Measurements from ENCODE around the gene FOXP1. TPM values are rescaled to one million over a fixed set of nuclear protein-coding genes. Genes with fewer than 3 reads are reported as not detected.

FOXP1 gene
- polyA plus RNA-seq, 1 experiment: 56.6 TPM

- no peak overlapping the region for H3K4me3 ChIP-seq (ENCODE audit: low read depth, low read length)
- CTCF ChIA-PET: interaction anchor here (0.8 kb wide), 1 partner anchor 9 kb away, joined by 3 read pairs; no protein-coding TSS in a partner anchor
- no peaks in the 10 kb centered on the region for H3K9me3 ChIP-seq (ENCODE audit: control insufficient read depth, insufficient read depth, low read length)
- H3K27ac ChIP-seq (ENCODE audit: low read depth, low read length): no peak overlapping the region
- DNase-seq (ENCODE audit: low read depth, low spot score): no peak
- TF ChIP-seq, protein P1, sequence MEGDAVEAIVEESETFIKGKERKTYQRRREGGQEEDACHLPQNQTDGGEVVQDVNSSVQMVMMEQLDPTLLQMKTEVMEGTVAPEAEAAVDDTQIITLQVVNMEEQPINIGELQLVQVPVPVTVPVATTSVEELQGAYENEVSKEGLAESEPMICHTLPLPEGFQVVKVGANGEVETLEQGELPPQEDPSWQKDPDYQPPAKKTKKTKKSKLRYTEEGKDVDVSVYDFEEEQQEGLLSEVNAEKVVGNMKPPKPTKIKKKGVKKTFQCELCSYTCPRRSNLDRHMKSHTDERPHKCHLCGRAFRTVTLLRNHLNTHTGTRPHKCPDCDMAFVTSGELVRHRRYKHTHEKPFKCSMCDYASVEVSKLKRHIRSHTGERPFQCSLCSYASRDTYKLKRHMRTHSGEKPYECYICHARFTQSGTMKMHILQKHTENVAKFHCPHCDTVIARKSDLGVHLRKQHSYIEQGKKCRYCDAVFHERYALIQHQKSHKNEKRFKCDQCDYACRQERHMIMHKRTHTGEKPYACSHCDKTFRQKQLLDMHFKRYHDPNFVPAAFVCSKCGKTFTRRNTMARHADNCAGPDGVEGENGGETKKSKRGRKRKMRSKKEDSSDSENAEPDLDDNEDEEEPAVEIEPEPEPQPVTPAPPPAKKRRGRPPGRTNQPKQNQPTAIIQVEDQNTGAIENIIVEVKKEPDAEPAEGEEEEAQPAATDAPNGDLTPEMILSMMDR (IDR thresholded peaks at IDR 0.05; ENCODE audit: low read depth, low read length): no peak
- H3K27me3 ChIP-seq (ENCODE audit: control insufficient read depth, insufficient read depth, low read length): no peaks in the 10 kb centered on the region
- POLR2A ChIA-PET: no interaction called here
These were observed 313.6 kb downstream of the FOXP1 start for GRCh38 chr3:71269906-71270305.

GRCh38 chr3:71268462-71268999, 315.0 kb downstream of the FOXP1 start:
- Histone ChIP-seq H3K9me3 (ENCODE audit: control insufficient read depth, insufficient read depth, low read length) (no peaks in the 10 kb centered on the region), H3K27ac (ENCODE audit: low read depth, low read length) (no peak overlapping the region), H3K27me3 (ENCODE audit: control insufficient read depth, insufficient read depth, low read length) (no peaks in the 10 kb centered on the region), H3K4me3 (ENCODE audit: low read depth, low read length) (no peak overlapping the region)
- DNase-seq (ENCODE audit: low read depth, low spot score): no peak
- TF ChIP-seq, protein P1 (IDR thresholded peaks at IDR 0.05; ENCODE audit: low read depth, low read length): no peak
- ChIA-PET POLR2A (no interaction called here), CTCF (no interaction called here)

DNA sequence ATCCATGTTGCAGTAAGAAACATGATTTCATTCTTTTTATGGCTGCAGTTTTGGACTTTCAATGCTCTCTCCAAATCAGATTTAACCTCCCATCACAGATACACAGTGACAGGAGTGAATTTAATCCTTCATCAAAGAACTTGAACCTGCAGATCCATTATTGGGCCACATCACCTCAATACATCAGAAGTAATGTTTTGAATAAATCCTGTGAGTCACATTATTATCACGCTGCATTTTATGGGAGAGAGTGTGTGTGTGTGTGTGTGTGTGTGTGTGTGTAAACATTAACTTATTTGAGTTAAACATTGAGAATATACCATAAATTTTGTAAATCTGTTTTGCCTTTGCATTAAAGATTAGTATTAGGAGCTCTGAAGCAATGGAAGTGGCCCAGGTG, 316.7 kb downstream of the FOXP1 start:
- H3K27me3 ChIP-seq (ENCODE audit: control insufficient read depth, insufficient read depth, low read length): no peaks in the 10 kb centered on the region
- no peak overlapping the region for H3K4me3 ChIP-seq (ENCODE audit: low read depth, low read length)
- DNase-seq (ENCODE audit: low read depth, low spot score): no peak
- CTCF ChIA-PET: interaction anchor here (1.2 kb wide), 1 partner anchor 320 kb away, joined by 3 read pairs; no protein-coding TSS in a partner anchor
- no peak overlapping the region for H3K27ac ChIP-seq (ENCODE audit: low read depth, low read length)
- TF ChIP-seq, protein P1 (IDR thresholded peaks at IDR 0.05; ENCODE audit: low read depth, low read length): no peak
- no peaks in the 10 kb centered on the region for H3K9me3 ChIP-seq (ENCODE audit: control insufficient read depth, insufficient read depth, low read length)
- POLR2A ChIA-PET: interaction anchor here (1.0 kb wide), 1 partner anchor 41 kb away, joined by 3 read pairs; no protein-coding TSS in a partner anchor

DNA sequence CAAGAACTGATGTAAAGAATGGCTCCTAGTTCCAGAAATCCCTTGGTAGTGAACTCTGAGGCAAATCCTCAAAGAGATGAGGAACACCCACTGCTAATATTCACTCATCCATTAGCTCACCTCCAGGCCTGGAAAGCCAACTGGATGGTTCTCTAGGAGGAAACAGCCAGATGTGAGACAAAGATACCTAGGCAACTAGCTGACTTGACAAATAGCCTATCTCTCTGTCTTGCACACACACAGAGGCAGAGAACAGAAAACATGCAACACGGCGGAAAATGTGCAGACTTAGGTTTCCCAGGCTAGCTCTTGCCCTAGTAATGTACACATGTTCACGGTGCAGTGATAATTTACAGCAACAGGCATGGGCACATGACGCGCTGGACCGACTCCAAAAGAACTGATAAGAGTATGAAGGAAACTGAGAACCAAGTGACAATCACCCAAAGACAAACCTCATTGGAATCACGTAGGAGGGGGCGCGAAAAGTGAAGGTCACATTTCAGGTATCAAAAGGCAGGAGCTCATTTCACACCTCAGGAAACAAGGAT, 318.1 kb downstream of the FOXP1 start:
- no peak overlapping the region for H3K4me3 ChIP-seq (ENCODE audit: low read depth, low read length)
- POLR2A ChIA-PET: no interaction called here
- TF ChIP-seq, protein P1 (IDR thresholded peaks at IDR 0.05; ENCODE audit: low read depth, low read length): no peak
- no peak for DNase-seq (ENCODE audit: low read depth, low spot score)
- CTCF ChIA-PET: no interaction called here
- H3K9me3 ChIP-seq (ENCODE audit: control insufficient read depth, insufficient read depth, low read length): no peaks in the 10 kb centered on the region
- H3K27ac ChIP-seq (ENCODE audit: low read depth, low read length): no peak overlapping the region
- H3K27me3 ChIP-seq (ENCODE audit: control insufficient read depth, insufficient read depth, low read length): no peaks in the 10 kb centered on the region

GRCh38 chr3:71264840-71265239, 318.7 kb downstream of the FOXP1 start:
- ChIA-PET POLR2A (no interaction called here), CTCF (no interaction called here)
- H3K27me3 ChIP-seq (ENCODE audit: control insufficient read depth, insufficient read depth, low read length): no peaks in the 10 kb centered on the region
- TF ChIP-seq, protein P1 (IDR thresholded peaks at IDR 0.05; ENCODE audit: low read depth, low read length): no peak
- no peaks in the 10 kb centered on the region; the same call in 1 of the 2 replicates for H3K9me3 ChIP-seq (ENCODE audit: control insufficient read depth, insufficient read depth, low read length)
- no peak for DNase-seq (ENCODE audit: low read depth, low spot score)
- H3K27ac ChIP-seq (ENCODE audit: low read depth, low read length): no peak overlapping the region
- no peak overlapping the region for H3K4me3 ChIP-seq (ENCODE audit: low read depth, low read length)

All from AG04450 (cell line).